GM12801 (cell line): ENCODE data around the gene STIM1.
A peak's percentile ranks its signal among the peaks of the same experiment; 100 is the strongest.

Experiments used
- CTCF ChIP-seq: IDR thresholded peaks from one replicate; pipeline ENCODE4 v1.5.1; 2011; ENCODE audit warnings: control low read depth; ENCODE audit not compliant: insufficient read length; ENCODE audit errors: extremely low read depth

The STIM1 gene

DNA sequence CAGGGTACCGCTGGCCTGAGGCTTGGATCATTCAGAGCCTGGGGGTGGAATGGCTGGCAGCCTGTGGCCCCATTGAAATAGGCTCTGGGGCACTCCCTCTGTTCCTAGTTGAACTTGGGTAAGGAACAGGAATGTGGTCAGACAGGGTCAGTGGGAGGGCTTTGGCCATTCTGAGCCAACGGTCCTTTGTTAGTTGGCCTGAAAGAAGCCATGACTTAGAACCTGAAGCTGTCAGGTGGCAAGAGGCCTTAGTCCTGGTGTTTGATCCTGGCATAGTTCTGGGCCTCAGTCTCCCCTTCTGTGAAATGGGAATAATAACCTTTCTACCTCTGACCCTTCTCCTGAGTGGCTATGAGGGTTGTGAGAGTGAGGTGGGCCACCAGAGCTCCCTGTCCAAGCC lies 38.8 kb upstream of the STIM1 start:
- TF ChIP-seq CTCF: no peak

- no peak for TF ChIP-seq CTCF
Measured at GRCh38 chr11:3817181-3817800, 38.2 kb upstream of the STIM1 start.

DNA sequence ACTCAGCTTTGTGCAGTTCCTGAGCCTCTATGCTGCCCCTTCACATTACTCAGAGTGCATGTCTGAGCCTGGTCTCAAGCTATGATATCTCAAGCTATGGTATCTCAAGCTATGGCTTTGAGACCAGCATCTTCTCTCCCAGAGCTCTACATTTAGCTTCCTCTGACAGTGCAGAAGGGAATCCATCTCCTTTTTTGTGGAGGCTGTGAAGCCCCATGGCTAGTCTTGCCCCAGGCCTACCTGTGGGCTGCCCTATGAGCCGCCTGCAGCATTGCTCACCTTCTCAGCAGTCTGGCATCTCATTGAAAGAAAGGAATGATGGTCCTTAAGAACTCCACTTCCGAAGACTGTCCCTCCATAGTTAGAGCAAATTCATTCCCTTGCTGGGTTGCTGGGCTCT lies 34.5 kb upstream of the STIM1 start:
- TF ChIP-seq CTCF: no peak

DNA sequence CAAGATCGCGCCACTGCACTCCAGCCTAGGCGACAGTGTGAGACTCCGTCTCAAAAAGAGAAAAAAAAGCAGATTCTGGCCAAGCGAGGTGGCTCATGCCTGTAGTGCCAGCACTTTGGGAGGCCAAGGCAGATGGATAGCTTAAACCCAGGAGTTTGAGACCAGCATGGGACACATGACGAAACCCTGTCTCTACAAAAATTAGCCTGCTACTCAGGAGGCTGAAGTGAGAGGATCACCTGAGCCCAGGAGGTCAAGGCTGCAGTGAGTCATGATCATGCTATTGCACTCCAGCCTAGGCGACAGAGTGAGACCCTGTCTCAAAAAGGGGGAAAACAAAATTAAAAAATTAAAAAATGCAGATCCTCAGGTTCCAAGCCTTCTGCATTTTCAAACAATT lies 33.2 kb upstream of the STIM1 start:
- no peak for TF ChIP-seq CTCF

- TF ChIP-seq CTCF: no peak
Measured at GRCh38 chr11:3823303-3823702, 32.2 kb upstream of the STIM1 start.

DNA sequence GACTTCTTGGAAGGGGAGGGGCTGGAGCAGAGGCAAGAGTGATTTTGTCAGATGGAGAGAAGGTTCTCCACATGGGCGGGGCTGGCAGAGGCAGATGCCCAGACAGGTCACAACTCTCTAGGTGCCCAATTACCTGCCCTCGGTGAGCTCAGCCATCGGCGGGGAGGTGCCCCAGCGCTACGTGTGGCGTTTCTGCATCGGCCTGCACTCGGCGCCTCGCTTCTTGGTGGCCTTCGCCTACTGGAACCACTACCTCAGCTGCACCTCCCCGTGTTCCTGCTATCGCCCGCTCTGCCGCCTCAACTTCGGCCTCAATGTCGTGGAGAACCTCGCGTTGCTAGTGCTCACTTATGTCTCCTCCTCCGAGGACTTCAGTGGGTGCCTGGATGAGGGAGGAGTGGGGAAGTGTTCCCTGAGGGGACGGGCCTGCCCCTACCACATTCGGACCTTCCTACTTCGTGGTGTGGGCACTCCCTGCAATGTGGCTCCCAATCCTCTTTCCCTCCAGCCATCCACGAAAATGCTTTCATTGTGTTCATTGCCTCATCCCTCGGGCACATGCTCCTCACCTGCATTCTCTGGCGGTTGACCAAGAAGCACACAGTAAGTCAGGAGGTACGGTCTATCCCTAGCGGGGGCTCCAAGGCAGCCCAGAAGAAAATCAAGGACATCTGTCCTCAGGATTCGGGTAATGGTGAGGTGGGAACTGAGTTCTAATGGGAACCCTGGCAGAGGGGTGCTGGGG lies 31.5 kb upstream of the STIM1 start:
- no peak for TF ChIP-seq CTCF

DNA sequence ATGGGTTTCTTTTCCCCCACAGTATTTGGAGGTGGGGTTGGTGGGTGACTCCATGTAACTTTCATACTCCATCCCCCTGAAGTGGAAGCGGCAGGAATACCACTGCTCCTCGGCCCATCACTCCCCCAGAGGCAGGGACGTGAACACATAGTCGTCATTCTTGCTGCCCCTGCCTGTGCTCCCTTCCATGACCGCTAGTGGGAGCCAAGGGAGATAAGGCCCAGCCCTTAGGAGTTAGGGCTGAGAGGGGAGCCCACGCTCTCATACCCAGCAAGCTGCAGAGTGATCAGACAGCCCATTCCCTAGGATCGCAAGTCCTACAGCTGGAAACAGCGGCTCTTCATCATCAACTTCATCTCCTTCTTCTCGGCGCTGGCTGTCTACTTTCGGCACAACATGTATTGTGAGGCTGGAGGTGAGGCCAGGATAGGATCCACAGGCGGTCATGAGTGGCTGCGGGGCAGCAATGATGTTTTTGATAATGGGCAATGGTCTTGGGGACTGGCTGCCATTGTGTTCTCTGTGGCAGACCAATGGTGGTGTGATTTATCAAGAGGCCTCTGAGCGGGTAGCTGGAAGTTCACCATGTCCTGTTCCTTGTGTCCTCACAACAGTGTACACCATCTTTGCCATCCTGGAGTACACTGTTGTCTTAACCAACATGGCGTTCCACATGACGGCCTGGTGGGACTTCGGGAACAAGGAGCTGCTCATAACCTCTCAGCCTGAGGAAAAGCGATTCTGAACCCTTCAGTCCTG lies 30.6 kb upstream of the STIM1 start:
- peak; percentile 73 for TF ChIP-seq CTCF
